HuH-7.5 (cell line): Measurements from ENCODE around the gene NPLOC4.
"Not testable (repeated sequence)": the region's sequence is repeated elsewhere in the genome, so short reads cannot be mapped to it uniquely, and the experiment has no call there.

Source experiments
- DNase-seq: peaks from one replicate; pipeline ENCODE4 v3.0.0; 2011; ENCODE audit warnings: low spot score

Gene NPLOC4

DNA sequence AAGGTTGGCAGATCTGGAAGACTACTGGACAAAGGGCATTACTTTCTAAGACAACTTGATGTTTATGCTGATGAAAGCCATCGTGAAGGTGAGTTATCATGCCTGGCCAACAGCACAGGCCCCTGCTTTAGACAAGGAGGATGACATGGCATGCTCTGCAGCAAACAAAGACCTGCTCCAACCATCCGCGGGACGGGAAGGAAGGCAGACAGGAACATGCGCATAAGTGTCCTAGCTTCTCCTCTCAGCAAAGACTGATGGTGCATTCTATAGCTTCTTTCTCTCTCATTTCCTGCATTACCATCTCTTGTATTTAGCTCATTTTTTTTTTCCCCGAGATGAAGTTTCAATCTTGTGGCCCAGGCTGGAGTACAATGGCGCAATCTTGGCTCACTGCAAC is 5.4 kb downstream of the NPLOC4 start:
- no peak for DNase-seq

DNA sequence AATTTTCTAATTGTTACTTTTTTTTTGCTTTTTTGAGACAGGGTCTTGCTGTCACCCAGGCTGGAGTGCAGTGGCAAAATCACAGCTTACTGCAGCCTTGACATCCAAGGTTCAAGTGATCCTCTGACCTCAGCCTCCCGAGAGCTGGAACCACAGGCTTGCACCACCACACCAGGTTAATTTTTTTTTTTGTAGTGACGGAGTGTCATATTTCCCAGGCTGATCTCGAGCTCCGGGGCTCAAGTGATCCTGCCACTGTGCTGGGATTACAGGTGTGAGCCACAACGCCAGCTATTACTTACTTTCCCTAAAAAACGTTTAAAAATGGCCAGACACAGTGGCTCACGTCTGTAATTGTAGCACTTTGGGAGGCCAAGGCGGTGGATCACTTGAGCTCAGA is 6.6 kb downstream of the NPLOC4 start:
- DNase-seq, result no peak

DNA sequence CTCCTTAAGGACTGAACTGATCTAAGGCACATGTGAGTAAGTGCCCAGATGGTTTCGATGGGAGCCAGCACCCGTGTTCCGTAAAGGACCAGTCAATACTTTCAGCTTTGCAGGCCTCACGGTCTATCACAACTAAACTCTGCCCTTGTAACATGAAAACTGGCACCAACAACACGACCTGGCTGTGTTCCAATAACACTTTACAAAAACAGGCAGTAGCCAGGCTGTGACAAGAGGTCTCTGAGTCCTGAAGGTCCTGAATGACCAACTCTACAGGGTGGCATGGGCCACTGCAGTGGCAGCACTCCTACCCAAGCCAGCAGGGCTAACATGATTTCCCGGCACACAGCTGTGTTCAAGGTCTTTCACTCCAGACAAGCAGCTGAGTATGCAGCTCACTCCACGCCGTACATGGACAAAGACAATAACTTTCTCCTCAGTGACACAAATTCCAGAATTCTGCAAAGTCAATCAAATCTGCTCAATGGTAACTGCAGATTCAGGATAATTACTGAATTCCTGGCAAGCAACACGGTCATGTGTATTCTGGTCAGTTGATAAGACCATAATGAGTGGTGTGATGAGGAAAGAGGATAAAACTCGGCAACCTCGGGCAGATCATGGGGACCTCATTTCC is 15.3 kb downstream of the NPLOC4 start:
- no peak for DNase-seq

DNA sequence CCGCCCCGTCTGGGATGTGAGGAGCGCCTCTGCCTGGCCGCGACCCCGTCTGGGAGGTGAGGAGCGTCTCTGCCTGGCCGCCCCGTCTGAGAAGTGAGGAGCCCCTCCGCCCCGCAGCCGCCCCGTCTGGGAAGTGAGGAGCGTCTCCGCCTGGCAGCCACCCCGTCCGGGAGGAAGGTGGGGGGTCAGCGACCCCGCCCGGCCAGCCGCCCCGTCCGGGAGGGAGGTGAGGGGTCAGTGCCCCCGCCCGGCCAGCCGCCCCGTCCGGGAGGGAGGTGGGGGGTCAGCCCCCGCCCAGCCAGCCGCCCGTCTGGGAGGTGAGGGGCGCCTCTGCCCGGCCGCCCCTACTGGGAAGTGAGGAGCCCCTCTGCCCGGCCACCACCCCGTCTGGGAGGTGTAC is 18.6 kb downstream of the NPLOC4 start:
- not testable (repeated sequence) for DNase-seq

DNA sequence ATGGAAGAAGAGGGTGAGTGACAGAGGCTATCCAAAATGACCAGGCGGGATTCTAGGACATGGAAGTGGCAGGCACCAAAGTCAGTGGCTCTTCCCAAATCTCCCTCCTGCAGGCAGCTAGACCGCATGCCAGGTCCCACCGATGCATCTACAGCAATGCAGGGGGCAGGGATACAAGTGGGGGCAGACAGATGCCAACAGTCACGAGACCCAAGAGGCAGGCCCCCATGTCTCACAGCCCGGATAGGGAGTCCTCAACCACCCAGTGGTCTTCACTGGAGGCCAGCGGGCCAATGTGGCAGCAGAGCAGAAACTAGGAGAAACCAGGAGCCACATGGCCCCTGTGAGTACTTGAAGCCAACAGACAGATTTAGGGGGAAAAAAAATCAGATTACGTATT is 20.0 kb downstream of the NPLOC4 start:
- DNase-seq, result no peak

DNA sequence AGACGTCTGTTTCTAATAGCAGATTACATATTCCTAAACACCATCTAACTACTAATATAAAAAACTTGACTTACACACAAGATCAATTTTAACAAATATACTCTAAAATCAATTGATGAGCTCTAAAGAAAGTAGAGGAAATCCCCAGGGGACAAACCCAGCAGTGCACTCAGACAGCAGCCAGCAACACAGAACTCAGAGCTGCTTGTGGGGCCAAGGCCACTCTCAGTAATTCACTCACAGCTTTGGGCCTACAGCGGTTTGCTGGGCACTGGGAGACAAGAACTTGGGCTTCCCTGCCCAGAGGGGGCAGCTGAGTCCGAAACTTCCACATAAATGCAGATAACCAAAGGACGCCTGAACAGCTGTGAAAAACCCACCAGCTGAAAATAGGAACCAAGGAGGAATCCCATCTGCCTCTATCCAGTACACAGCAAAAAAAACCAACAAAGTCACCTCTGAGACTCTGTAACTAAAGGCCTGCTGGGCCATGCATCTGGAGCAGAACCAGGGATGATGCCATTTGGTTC is 21.4 kb downstream of the NPLOC4 start:
- DNase-seq, result no peak

DNA sequence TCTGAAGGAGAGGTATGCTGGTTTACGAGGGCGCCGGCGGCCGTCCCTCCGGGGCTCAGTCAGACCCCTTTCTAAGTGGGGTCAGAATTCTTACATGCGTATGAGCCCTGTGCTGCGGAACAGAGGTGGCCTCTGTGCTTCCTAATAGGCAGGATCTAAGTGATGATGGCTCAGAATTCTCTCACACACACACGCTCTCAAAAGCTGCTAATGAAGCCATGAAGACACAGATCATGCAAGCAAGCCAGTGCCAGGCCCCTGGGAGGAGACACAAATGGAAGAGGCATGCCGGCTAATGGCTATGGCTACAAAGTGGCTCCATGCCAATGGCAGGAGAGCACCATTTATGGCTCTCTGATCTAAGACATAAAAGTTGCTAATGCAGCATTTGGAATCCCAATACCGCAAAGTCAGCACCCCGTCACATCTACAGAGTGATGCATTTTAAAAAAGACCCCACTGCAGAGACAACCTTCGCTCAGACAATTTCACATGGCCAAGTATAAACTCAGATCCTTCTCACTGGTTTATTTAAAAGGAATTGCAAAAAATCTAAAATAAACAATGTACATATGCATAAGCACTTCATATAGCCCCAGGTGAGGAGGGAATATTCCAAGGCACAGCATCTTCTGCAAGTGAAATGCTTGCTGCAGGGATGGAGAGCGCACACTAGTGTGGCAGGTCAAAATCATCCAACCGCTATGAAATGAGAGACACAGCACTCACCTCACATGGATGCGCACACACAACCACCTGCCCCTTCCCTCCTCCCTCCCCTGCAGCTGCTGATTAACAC is 24.5 kb downstream of the NPLOC4 start:
- no peak for DNase-seq

DNA sequence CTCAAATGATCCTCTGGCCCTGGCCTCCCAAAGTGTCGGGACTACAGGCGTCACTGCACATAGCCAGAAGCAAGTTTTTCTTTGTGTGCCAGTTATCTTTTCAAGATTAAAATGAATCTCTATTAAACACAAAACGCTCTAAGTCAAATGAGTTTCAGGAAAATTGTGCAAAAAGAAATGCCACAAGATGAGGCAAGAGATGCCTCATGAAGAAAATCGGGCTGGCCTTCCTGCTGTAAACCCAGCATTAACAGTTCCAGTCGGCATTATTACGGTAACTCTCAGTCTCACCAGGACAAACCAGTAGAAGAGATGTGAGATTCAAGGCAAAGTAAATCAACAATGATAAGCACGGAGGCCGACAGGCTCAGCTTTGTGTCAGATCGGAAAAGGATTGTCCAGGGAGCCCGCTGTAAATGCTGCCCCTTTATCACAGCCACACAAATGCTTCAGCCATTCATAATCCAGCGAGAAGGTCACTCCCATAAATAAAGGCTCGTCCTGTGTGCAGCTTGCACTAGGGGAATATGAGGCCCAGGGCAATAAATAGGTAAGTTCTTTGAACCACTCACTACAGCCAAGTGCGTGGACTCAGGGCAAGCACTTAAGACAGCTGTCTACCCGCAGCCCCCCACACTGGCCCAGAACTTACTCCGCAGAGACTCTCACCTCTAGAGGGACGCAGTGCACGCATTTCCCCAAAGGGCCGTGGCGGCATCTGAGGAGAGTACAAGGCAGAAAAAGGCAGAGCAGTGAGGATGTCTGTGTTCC is 27.2 kb downstream of the NPLOC4 start:
- no peak for DNase-seq

DNA sequence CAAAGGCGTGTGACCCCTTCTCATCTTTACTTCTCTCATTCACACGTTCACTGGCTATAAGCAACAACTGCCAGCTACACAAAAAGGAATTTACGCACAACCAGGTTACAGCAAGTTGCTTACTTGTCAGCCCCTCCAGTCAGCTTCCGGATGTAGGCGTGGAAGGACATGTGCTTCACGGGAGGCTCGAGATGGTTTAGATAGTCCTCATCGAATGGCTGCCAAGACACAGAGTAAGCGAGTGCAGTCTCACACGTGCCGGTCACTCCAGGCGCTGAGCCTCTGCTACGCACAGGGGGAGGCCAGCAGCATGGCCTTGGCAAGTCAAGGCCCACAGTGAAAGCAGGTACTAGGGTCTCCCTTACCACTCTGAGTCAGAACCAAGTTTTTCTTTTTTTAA is 28.3 kb downstream of the NPLOC4 start:
- no peak for DNase-seq

DNA sequence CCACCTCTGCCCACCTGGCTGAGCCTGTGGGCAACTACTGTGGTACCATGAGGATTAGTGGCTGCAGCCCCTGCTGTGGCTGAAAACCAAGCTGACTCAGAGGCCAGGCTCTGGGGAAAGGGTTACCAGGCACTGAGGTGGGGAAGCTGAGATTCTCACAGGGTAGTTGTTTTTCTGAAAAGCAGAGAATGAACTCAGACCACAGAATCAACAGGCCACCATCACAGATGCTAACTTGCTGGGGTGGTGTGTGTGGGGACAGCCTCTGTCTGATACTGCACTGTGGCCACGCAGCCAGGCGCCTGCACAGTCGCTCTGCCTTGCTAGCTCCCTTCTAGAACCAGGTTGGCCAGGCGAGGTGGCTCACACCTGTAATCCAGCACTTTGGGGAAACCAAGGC is 28.8 kb downstream of the NPLOC4 start:
- DNase-seq, result no peak

DNA sequence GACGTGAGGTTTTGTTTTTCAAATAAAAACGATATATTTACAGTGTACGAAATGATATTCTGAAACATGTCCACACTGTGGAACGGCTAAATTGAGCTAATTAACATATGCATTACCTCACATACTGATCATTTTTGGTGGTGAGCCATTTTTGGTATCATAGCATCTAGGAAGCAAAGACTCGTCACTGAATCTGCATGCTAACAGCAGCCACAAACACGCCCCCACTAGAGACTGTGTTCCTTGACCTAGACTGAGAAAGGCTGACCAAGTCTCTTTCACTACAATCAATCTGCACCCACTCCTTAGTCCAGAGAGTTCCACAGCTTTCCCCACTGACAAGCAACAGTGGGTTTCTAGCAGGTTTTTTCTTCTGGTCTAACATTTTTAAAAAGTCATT is 29.5 kb downstream of the NPLOC4 start:
- no peak for DNase-seq

DNA sequence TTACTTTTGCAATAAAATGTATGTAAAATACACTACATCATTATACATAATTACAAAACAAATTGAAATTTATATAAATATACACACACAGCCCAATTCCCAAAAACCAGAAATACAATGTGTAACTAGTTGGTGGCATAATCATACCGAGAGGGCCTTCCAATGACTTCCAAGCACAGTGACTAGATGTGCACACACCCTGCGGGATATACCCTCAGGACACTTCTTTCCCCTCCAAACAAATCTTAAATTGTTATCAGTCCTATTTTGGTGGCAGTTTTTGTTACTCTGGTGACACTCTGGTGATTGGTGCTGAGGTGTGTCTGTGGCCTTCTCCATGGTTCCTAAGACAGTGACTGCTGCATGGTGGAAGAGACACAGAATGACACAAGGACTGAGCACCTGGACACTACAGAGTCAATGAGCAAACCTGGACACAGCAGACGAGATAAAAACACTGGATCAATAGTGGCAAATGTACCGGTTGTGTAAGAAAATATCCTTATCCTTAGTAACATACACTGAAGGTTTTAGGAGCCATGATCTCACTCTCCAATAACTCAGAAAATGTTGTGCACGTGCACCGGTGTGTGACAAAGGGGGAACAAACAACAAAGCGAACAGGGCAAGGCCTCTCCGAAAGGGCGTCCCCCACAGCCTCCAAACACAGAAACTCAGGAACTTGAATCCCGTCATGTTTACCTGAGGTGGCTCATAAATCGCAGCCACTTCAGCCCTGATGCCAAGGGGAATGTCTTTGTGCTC is 32.9 kb downstream of the NPLOC4 start:
- no peak for DNase-seq

DNA sequence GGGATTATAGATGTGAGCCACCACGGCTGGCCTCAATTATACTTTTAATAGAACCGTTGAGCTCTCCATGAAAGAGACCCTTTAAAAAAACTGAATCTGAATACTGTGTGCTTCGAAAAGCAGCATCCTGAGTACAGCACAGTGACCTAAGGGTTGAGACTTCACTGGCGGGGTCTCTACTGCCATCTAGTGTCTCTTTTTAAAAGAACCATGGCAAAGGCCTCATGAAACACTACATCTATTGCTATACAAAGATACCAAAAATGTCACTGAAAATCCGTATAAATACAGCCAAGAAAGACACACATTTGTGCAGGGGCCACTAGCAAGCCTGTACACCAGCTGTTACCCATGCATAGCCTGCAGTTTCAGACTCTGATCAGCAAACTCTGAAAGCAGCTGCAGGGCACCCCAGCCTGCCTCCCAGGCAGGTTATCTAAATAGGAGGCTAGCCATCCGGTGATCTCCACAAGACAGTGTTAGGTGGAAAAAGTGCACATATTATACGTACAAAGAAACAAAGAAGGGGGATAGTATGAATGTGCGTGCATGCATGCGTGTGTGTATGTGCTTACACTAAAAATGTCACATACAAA is 35.3 kb downstream of the NPLOC4 start:
- peak; percentile 76 for DNase-seq

DNA sequence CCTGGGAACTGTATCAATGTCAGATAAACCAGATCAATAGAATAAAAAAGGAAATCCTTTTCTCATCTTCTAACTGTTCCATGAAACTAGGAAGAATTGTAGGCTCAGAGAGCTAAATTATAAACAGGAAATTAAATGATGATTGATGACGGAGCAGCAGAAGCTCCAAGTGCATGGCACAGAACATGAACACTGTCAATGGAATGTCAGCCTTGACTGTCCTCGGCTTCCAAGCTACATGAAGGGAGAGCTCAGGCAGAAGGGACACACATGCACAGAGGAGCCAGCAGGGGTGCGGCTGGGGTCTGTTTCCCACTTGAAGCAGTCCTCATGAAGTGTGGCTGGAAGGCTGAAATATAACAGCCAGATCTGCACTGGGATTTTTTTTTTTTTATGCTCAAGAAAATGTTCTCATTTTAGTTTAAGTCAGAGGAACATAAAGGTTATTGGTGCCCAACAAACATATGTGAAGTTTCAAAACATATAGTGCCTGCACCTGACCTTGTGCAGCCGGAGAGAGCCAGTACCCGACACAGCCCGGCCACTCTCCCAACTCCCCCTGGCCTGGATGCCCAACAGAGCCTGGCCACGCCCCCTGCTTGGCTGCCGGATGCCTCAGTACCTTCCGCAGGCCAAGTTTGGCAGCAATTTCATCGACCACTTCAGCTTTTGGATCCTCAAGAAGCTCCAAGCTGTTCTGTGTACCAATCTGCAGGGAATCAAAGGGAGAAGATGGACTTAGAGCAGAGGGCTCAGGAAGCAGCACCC is 37.0 kb downstream of the NPLOC4 start:
- DNase-seq, result no peak

DNA sequence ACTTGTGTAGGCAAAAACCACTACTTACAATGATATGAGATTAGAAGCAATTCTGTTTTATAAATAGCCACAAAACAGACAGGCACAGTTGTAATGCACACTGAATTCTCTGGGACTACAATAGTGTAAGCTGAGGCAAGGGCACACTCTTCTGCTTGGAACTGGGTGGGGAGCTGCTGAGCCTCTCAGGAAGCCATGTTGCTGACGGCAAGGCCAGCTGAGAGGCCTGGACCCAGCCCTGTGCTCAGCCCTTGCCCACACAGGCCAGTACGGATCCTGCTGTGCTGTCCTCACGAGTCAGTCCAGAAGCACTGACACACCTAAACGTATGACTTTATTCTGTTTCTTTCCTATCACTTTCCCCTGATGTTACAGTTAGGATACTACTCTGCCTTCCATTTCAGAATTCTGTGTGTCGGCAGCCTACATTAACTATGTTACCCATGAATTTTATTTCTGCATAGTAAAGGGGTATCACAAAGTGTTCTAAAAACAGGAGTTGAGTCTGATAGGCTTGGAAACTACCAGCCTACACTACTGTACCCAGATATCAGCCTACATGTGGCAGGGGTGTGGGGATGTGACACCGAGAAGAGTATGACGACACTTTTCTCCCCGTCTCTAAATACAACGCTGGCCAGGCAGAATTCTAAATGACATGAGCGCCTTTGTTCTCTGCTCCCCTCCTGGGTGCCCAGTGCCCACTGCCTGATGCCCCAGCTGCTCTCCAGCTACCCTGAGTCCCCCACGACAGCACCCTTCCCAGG is 43.6 kb downstream of the NPLOC4 start:
- DNase-seq, result no peak

DNA sequence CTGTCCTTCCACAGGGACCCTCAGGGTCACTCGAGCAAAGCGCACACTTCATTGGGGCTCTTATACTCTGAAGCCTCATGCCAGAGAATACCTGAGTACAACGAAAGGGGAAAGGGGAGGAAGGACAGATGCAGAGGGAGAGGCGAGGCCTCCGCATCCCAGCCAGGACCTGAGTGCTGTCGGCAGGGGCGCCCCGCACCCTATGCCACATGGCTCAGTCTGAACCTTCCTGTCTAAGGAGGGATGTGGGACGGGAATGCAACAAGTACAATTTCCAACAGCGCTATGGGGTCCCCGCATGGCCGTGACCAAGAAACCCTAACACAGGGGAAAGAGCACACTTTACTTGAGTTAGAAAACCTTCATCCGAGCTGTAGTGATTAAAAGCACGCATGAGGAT is 44.9 kb downstream of the NPLOC4 start:
- no peak for DNase-seq

DNA sequence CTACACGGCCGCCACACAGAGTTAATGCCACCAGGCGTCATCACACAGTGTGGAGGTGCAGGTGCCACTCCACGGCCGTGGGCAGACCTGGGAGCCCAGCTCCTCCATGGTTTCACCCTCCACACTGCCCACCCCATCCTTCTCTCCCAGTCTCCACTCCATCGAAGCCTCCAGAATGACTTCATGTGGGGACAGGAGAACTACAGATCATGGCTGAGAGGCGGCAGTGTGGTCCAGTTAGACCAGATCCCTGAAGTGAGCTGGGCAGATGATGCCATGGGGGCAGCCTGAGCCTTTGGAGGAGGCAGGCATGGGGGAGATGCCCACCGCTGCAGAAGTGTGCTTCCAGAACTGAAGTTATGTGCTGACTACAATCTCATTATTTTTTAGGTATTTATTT is 46.8 kb downstream of the NPLOC4 start:
- no peak for DNase-seq

DNA sequence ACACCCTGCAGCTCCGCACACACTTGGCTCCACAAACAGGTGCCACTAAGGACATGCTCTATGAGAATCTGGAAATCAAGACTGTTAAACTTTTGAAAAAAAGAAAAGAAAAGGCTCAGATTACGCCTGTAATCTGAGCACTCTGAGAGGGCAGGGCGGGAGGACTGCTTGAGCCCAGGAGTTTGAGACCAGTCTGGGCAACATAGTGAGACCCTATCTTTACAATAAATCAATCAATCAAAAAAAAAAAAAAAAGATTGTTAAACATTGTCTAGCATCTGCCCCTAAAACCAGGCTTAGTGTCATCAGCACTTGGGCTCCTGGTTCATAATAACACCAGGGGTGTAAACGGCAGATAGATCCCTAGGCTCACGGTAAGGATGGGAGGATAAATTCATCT is 47.3 kb downstream of the NPLOC4 start:
- DNase-seq, result no peak

DNA sequence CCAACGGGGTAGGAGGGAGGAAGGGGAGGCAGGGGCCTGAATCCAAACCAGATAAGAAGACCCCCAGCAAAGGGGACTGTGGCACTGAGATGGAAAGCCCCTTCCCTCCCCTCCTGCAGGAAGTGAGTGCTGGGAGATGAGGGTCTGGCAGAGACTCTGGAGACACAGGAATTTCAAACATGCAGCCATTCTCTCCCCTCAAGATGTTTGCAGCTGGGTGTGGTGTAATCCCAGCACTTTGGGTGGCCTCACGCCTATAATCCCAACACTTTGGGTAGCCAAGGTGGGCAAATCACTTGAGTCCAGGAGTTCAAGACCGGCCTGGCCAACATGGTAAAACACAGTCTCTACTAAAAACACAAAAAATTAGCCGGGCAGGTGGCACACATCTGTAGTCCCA is 50.8 kb downstream of the NPLOC4 start:
- DNase-seq, result no peak

DNA sequence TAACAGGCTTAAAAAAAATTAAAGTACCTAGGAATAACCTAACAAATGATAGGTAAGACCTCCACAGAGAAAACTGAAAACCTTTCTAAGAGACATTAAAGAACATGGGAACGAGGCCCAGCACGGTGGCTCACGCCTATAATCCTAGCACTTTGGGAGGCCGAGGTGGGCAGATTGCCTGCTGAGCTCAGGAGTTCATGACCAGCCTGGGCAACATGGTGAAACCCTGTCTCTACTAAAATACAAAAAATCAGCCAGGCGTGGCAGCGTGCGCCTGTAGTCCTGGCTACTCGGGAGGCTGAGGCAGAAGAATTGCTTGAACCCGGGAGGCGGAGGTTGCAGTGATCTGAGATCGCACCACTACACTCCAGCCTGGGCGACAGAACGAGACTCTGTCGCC is 52.1 kb downstream of the NPLOC4 start:
- not testable (repeated sequence) for DNase-seq
